Activated CD4-positive, alpha-beta T cell treated with anti-CD3 and anti-CD28 coated beads, Interleukin-10, Interleukin-2, amounts not matched to agents 100 ng/mL and 50 ng/mL, durations not matched to agents 16 hours and 8 hours (primary cell): ENCODE measurements around the gene AKR1D1.
"Not testable (repeated sequence)": the region's sequence is repeated elsewhere in the genome, so short reads cannot be mapped to it uniquely, and the experiment has no call there.

Source experiments
- DNase-seq: peaks from one replicate; pipeline ENCODE4 v3.0.0-alpha.2; 2020

Gene AKR1D1

GRCh38 chr7:138076196-138076595 lies at the start of gene AKR1D1:
Gene AKR1D1, plus strand, starts transcription at chr7:138076459. Its CDS starts 60 bp downstream, at chr7:138076519.
- DNase-seq: no peak

- DNase-seq: no peak
Observed at GRCh38 chr7:138027100-138027499, 49.2 kb upstream of the AKR1D1 start.

GRCh38 chr7:138029126-138029525 lies 47.1 kb upstream of the AKR1D1 start:
- no peak for DNase-seq

GRCh38 chr7:138029941-138030340 lies 46.3 kb upstream of the AKR1D1 start:
- no peak for DNase-seq

- no peak for DNase-seq
Observed at GRCh38 chr7:138030679-138031351, 45.4 kb upstream of the AKR1D1 start.

- DNase-seq: no peak
Observed at GRCh38 chr7:138032186-138032585, 44.1 kb upstream of the AKR1D1 start.

GRCh38 chr7:138032770-138033169 lies 43.5 kb upstream of the AKR1D1 start:
- DNase-seq: no peak

- no peak for DNase-seq
Observed at GRCh38 chr7:138033241-138033640, 43.0 kb upstream of the AKR1D1 start.

- no peak for DNase-seq
Observed at GRCh38 chr7:138036135-138036534, 40.1 kb upstream of the AKR1D1 start.

- DNase-seq: not testable (repeated sequence)
Observed at GRCh38 chr7:138040063-138040462, 36.2 kb upstream of the AKR1D1 start.

GRCh38 chr7:138044897-138045296 lies 31.4 kb upstream of the AKR1D1 start:
- no peak for DNase-seq

GRCh38 chr7:138047907-138048306 lies 28.4 kb upstream of the AKR1D1 start:
- no peak for DNase-seq

- DNase-seq: no peak
Observed at GRCh38 chr7:138049505-138050116, 26.6 kb upstream of the AKR1D1 start.

GRCh38 chr7:138051712-138052247 lies 24.5 kb upstream of the AKR1D1 start:
- DNase-seq: not testable (repeated sequence)

- no peak for DNase-seq
Observed at GRCh38 chr7:138052696-138053095, 23.6 kb upstream of the AKR1D1 start.

- not testable (repeated sequence) for DNase-seq
Observed at GRCh38 chr7:138055698-138056097, 20.6 kb upstream of the AKR1D1 start.

- no peak for DNase-seq
Observed at GRCh38 chr7:138063400-138063799, 12.9 kb upstream of the AKR1D1 start.

- no peak for DNase-seq
Observed at GRCh38 chr7:138064856-138065357, 11.4 kb upstream of the AKR1D1 start.

GRCh38 chr7:138065827-138066226 lies 10.4 kb upstream of the AKR1D1 start:
- no peak for DNase-seq

- DNase-seq: no peak
Observed at GRCh38 chr7:138066954-138067394, 9.3 kb upstream of the AKR1D1 start.

- no peak for DNase-seq
Observed at GRCh38 chr7:138067774-138068173, 8.5 kb upstream of the AKR1D1 start.

- no peak for DNase-seq
Observed at GRCh38 chr7:138070908-138071307, 5.4 kb upstream of the AKR1D1 start.

GRCh38 chr7:138072726-138073125 lies 3.5 kb upstream of the AKR1D1 start:
- DNase-seq: no peak

- no peak for DNase-seq
Observed at GRCh38 chr7:138074121-138074520, 2.1 kb upstream of the AKR1D1 start.
